ENCODE results near the gene STRIP1. TPM values are rescaled to one million over a fixed set of nuclear protein-coding genes. Genes with fewer than 3 reads are reported as not detected.

STRIP1 gene
- total and polyA plus RNA-seq, 4 donors, result 5.8 to 22.8 (median 13.2) TPM

DNA sequence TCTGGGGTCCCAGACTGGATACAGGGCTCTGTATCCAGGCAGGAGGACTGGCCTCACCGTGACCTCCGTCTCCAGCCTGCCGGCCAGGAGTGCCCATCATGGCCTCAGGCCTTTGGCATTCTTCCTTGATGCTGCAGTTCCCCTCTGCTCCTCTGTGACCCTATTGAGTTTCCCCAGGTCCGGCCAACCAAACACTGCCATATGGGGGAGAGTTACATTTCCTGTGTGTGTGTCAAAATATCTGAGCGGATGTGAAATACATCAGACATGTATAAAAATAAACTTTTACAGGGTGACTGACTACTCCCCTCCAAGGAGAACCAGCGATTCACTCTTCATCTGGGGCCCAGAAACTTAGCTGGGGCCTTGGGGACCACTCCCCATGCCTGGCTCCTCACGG, 67.7 kb downstream of the STRIP1 start (continued):
- TF ChIP-seq, protein P1, sequence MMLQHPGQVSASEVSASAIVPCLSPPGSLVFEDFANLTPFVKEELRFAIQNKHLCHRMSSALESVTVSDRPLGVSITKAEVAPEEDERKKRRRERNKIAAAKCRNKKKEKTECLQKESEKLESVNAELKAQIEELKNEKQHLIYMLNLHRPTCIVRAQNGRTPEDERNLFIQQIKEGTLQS (IDR thresholded peaks at IDR 0.05), result no peak
- TF ChIP-seq HNF4G (IDR thresholded peaks at IDR 0.05), result no peak
- no peak for TF ChIP-seq TAF1 (conservative IDR thresholded peaks at IDR 0.05)
- no peak for TF ChIP-seq FOXA1 (IDR thresholded peaks at IDR 0.05)
- TF ChIP-seq SP1 (IDR thresholded peaks at IDR 0.05), result no peak
- no peak for TF ChIP-seq RAD21 (IDR thresholded peaks at IDR 0.05)
- no peak for TF ChIP-seq NR2F2 (IDR thresholded peaks at IDR 0.05)
- TF ChIP-seq EGR1 (IDR thresholded peaks at IDR 0.05; ENCODE audit: low read depth in 2 of 2), result no peak
- no peak for TF ChIP-seq JUND (IDR thresholded peaks at IDR 0.05)

Other genes starting within 250 kb of the STRIP1 start
- 10 to 100 TPM in 1 of 2 donors, 1 to 10 TPM in 1; 6.3 to 15.2 TPM for gene CSF1, start 123.8 kb upstream of the STRIP1 start, total RNA-seq
- 10 to 100 TPM; 11.0 to 11.7 TPM for gene CSF1, start 123.8 kb upstream of the STRIP1 start, polyA plus RNA-seq
- gene AHCYL1, start 49.9 kb upstream of the STRIP1 start, total RNA-seq, result 10 to 100 TPM; 27.1 to 40.7 TPM
- 10 to 100 TPM; 24.9 to 33.5 TPM for gene AHCYL1, start 49.9 kb upstream of the STRIP1 start, polyA plus RNA-seq
- gene ALX3, start 36.0 kb downstream of the STRIP1 start, total RNA-seq, result not detected
- gene ALX3, start 36.0 kb downstream of the STRIP1 start, polyA plus RNA-seq, result not detected
- gene UBL4B, start 77.8 kb downstream of the STRIP1 start, total RNA-seq, result not detected
- not detected for gene UBL4B, start 77.8 kb downstream of the STRIP1 start, polyA plus RNA-seq
- not detected for gene SLC6A17, start 115.9 kb downstream of the STRIP1 start, total RNA-seq
- gene SLC6A17, start 115.9 kb downstream of the STRIP1 start, polyA plus RNA-seq, result not detected
- gene KCNC4, start 175.7 kb downstream of the STRIP1 start, total RNA-seq, result 1 to 10 TPM; 1.0 to 2.5 TPM
- gene KCNC4, start 175.7 kb downstream of the STRIP1 start, polyA plus RNA-seq, result 1 to 10 TPM in 1 of 2 donors, under 1 TPM in 1; 0.46 to 1.9 TPM